Neuronal stem cell (in vitro differentiated cells): ENCODE measurements around the gene ARL2BP.

Experiments used
- DNase-seq: peaks from one replicate; pipeline ENCODE4 v3.0.0-alpha.2; 2013; ENCODE audit warnings: low spot score
- H2AFZ ChIP-seq: one replicate; pipeline ENCODE4 v1.6.1; 2013; ENCODE audit warnings: mild to moderate bottlenecking, low read length, inconsistent platforms
- H2AK5ac ChIP-seq: 2 replicates; pipeline ENCODE4 v1.6.1; 2013; ENCODE audit warnings: low read depth, mild to moderate bottlenecking, inconsistent platforms, low read length, moderate library complexity, mixed read lengths
- H2BK120ac ChIP-seq: 2 replicates; pipeline ENCODE4 v1.6.1; 2013; ENCODE audit warnings: low read depth, mild to moderate bottlenecking, inconsistent platforms, low read length, moderate library complexity, mixed read lengths
- H2BK12ac ChIP-seq: one replicate; pipeline ENCODE4 v1.6.1; 2013; ENCODE audit warnings: low read length, inconsistent platforms
- H2BK15ac ChIP-seq: 2 replicates; pipeline ENCODE4 v1.6.1; 2013; ENCODE audit warnings: mild to moderate bottlenecking, low read length, inconsistent platforms, mixed read lengths
- H2BK5ac ChIP-seq: one replicate; pipeline ENCODE4 v1.6.1; 2013; ENCODE audit warnings: inconsistent platforms, mild to moderate bottlenecking, low read length, moderate library complexity
- H3K14ac ChIP-seq: one replicate; pipeline ENCODE4 v1.6.1; 2013; ENCODE audit warnings: low read length, inconsistent platforms
- H3K18ac ChIP-seq: 2 replicates; pipeline ENCODE4 v1.6.1; 2013; ENCODE audit warnings: low read length, inconsistent platforms
- H3K23ac ChIP-seq: 2 replicates; pipeline ENCODE4 v1.6.1; 2013; ENCODE audit warnings: low read depth, mild to moderate bottlenecking, mixed read lengths, low read length, inconsistent platforms; ENCODE audit not compliant: poor library complexity
- H3K27ac ChIP-seq: replicated peaks from 3 replicates; pipeline ENCODE4 v1.5.1; 2013; ENCODE audit warnings: low read length, inconsistent platforms
- H3K27me3 ChIP-seq, 3 experiments: 2 replicates each; pipeline ENCODE4 v1.6.1; 2013; ENCODE audit warnings: low read length in 3 of 3, mild to moderate bottlenecking in 2 of 3, inconsistent platforms in 1 of 3, low read depth in 1 of 3, mixed read lengths in 1 of 3, moderate library complexity in 1 of 3; ENCODE audit not compliant: control insufficient read depth in 3 of 3, insufficient read depth in 3 of 3
- H3K36me3 ChIP-seq, 2 donors: replicated peaks in 1 of 2; 2 replicates each; pipeline ENCODE4 v1.6.1; 2013; ENCODE audit warnings: low read length in 2 of 2; ENCODE audit not compliant: control insufficient read depth in 2 of 2, insufficient read depth in 2 of 2
- H3K4ac ChIP-seq: 2 replicates; pipeline ENCODE4 v1.6.1; 2013; ENCODE audit warnings: inconsistent platforms, mild to moderate bottlenecking, low read length, moderate library complexity
- H3K4me1 ChIP-seq, 2 donors: 1 replicate in 1 of 2; 2 replicates in 1 of 2; pipeline ENCODE4 v1.6.1; 2013; ENCODE audit warnings: low read length in 2 of 2, low read depth in 1 of 2; ENCODE audit not compliant: control insufficient read depth in 2 of 2, insufficient read depth in 1 of 2
- H3K4me2 ChIP-seq: one replicate; pipeline ENCODE4 v1.6.1; 2013; ENCODE audit warnings: mild to moderate bottlenecking, low read length, inconsistent platforms; ENCODE audit not compliant: insufficient read depth, poor library complexity, severe bottlenecking
- H3K4me3 ChIP-seq, 2 donors: 2 replicates each; pipeline ENCODE4 v1.5.1; 2013; ENCODE audit warnings: low read length in 2 of 2, mild to moderate bottlenecking in 2 of 2, inconsistent platforms in 1 of 2, moderate library complexity in 1 of 2
- H3K79me1 ChIP-seq: one replicate; pipeline ENCODE4 v1.6.1; 2013; ENCODE audit warnings: low read depth, mild to moderate bottlenecking, inconsistent platforms, low read length, moderate library complexity
- H3K9ac ChIP-seq: one replicate; pipeline ENCODE4 v1.6.1; 2013; ENCODE audit warnings: mild to moderate bottlenecking, low read depth, low read length, inconsistent platforms; ENCODE audit not compliant: poor library complexity
- H3K9me3 ChIP-seq, 2 donors: replicated peaks in 1 of 2; 2 replicates each; pipeline versions ENCODE3 to v1.6.1; 2013; ENCODE audit warnings: low read length in 2 of 2, mild to moderate bottlenecking in 2 of 2, inconsistent platforms in 1 of 2, low read depth in 1 of 2, mixed read lengths in 1 of 2, moderate library complexity in 1 of 2; ENCODE audit not compliant: control insufficient read depth in 2 of 2, insufficient read depth in 1 of 2
- H4K8ac ChIP-seq: one replicate; pipeline ENCODE4 v1.6.1; 2013; ENCODE audit warnings: low read depth, mild to moderate bottlenecking, inconsistent platforms, low read length, moderate library complexity
- H4K91ac ChIP-seq: one replicate; pipeline ENCODE4 v1.6.1; 2013; ENCODE audit warnings: low read length, low read depth, mild to moderate bottlenecking, inconsistent platforms; ENCODE audit not compliant: poor library complexity
- WGBS, 2 donors: extraction: QIAGEN DNeasy Blood & Tissue Kit; methylation state at CpG; one replicate each; pipeline ENCODE4 v1.1.7; 2013; ENCODE audit warnings: missing lambda C conversion rate in 2 of 2, mixed read lengths in 1 of 2; ENCODE audit not compliant: insufficient read length in 2 of 2, insufficient replicate concordance in 1 of 2; ENCODE audit errors: extremely low coverage in 2 of 2; 5-methylcytosine and 5-hydroxymethylcytosine counted together

The ARL2BP gene

DNA sequence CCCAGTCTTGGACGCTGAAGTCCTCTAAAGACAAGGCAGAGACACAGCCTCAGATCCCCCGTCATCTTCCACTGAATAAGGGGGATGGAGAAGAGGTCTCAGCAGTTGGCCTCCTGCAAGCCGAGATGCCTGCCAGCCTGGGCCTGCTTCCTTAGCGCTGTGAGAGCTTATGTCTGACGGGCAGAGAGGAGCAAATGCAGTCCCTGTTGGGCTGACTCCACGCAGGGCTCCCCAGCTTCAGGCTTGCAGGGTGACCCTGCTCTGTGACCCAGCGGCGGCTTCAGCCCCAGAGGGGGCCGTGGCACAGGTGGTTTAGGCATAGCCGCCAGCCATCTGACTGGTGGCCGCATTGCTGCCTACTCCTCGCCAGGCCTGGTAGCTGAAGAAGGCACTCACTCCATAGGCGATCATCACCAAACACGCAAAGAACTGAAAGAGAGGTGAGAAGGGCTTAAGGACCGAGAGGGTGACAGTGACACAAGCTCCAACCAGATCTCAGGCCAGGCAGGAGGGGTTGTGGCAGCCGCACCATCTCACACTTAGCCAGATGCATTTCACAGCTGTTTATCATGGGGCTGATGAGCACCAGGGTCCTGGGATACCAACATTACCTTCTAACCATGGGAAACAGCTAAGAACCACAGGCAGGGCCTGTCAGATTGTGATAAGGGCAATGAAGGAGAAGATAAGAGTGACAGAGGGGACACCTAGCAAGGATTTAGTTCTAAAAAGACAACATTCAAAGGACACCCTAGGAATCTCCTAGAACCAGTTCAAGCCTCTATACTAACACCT, 11.7 kb downstream of the ARL2BP start:
- Histone ChIP-seq H3K27me3 (peaks cover 0 to 2% (median 0%) of the 10 kb centered on the region in 3 experiments), H3K14ac (peak overlapping the region; percentile 14), H3K9me3 (peaks cover 5 to 8% of the 10 kb centered on the region in 2 donors), H2AK5ac (peak overlapping the region; percentile 56), H3K4me2 (no peak overlapping the region), H3K18ac (peak overlapping the region; percentile 67), H3K4ac (no peak overlapping the region), H2BK120ac (no peak overlapping the region), H2BK12ac (peak overlapping the region; percentile 35), H4K8ac (peak overlapping the region; percentile 17), H2BK15ac (peak overlapping the region; percentile 84), H2BK5ac (no peak overlapping the region), H2AFZ (no peak overlapping the region), H3K4me1 (peaks cover 6 to 13% of the 10 kb centered on the region in 2 donors), H4K91ac (no peak overlapping the region), H3K23ac (peak overlapping the region; percentile 34), H3K36me3 (peaks cover 9 to 38% of the 10 kb centered on the region in 2 donors), H3K9ac (peak overlapping the region; percentile 40), H3K4me3 (no peak overlapping the region), H3K27ac (no peak overlapping the region), H3K79me1 (no peaks in the 10 kb centered on the region)
- no CpG with 5 or more reads among the region's 16 CpGs for WGBS, 2 donors
- DNase-seq, result no peak

DNA sequence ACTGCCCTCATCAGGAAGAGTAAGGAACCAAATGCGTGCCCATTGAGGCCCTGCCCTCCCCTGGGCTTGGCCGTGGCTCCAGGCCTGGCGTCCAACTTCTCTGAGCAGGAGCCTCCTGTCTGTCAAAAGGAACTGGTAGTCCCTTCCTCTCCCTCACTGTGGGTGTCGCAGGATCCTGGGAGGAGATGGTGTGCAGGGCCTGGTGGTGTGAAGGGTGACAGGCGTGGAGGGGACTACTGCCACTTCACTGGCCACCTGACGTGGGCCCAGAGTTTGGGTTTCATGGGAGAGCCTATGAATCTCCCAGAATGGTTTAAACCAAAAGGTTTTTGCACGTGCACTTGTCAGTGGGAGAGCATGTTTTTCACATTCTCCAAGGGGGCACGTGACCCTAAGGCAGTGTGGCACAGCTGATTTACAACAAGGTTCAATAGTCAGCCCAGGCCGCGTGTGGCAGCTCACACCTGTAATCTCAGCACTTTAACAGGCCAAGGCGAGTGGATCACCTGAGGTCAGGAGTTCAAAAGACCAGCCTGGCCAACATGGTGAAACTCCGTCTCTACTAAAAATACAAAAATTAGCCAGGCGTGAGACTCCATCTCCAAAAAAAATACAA, 12.5 kb downstream of the ARL2BP start:
- peaks cover 2 to 30% of the 10 kb centered on the region in 2 donors for H3K36me3 ChIP-seq
- no peak overlapping the region for H3K4me2 ChIP-seq
- H3K18ac ChIP-seq, result no peak overlapping the region
- peak overlapping the region; percentile 18 for H2BK15ac ChIP-seq
- H3K79me1 ChIP-seq, result no peaks in the 10 kb centered on the region
- no peak overlapping the region for H3K14ac ChIP-seq
- H3K9ac ChIP-seq, result peak overlapping the region; percentile 55
- peaks cover 0 to 2% (median 0%) of the 10 kb centered on the region in 3 experiments for H3K27me3 ChIP-seq
- H4K91ac ChIP-seq, result no peak overlapping the region
- no peak overlapping the region for H2BK120ac ChIP-seq
- H3K4ac ChIP-seq, result no peak overlapping the region
- no peak overlapping the region for H2BK5ac ChIP-seq
- H3K9me3 ChIP-seq, result peaks cover under 1 to 2% of the 10 kb centered on the region in 2 donors
- no peak overlapping the region for H4K8ac ChIP-seq
- peaks cover 6 to 13% of the 10 kb centered on the region in 2 donors for H3K4me1 ChIP-seq
- no peak for DNase-seq
- H2AFZ ChIP-seq, result no peak overlapping the region
- no CpG with 5 or more reads among the region's 13 CpGs for WGBS, 2 donors
- H3K27ac ChIP-seq, result no peak overlapping the region
- H3K23ac ChIP-seq, result no peak overlapping the region
- H3K4me3 ChIP-seq, result no peak overlapping the region
- peak overlapping the region; percentile 7 for H2BK12ac ChIP-seq
- no peak overlapping the region for H2AK5ac ChIP-seq

DNA sequence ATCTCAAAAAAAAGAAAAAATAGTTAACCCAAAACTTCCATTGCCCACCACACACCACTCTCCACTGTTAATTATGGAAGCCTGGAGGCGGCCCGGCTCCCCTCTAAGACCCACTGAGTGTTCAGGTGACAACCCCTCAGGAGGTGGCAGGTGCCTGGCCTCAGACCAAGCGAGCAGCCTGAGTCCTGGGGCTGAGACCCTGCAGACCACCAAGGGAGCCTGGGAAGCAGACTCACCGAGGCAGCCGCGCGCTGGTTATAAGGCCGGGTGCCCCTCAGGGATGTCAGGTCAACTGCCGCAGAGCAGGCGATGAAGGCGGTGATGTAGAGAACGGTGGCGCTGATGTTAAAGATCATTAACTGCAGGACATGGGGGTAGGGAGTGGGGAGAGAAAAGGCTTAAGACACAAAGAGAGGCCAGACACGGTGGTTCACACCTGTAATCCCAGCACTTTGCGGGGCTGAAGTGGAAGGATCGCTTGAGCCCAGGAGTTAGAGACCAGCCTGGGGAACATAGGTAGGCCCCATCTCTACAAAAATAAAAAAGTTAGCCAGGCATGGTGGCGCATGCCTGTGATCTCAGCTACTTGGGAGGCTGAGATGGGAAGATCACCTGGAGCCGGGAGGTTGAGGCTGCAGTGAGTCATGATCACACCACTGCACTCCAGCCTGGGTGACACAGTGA, 13.3 kb downstream of the ARL2BP start:
- H4K8ac ChIP-seq, result no peak overlapping the region
- H2BK15ac ChIP-seq, result peak overlapping the region; percentile 95
- H2BK5ac ChIP-seq, result peak overlapping the region; percentile 90
- H3K9me3 ChIP-seq, result no peaks in the 10 kb centered on the region
- H3K27ac ChIP-seq, result no peak overlapping the region
- no peaks in the 10 kb centered on the region for H3K79me1 ChIP-seq
- H3K4ac ChIP-seq, result no peak overlapping the region
- H3K27me3 ChIP-seq, result peaks cover 0 to 2% (median 0%) of the 10 kb centered on the region in 3 experiments
- no peak overlapping the region for H3K4me2 ChIP-seq
- peak overlapping the region; percentile 95 for H2AK5ac ChIP-seq
- peaks cover 6 to 13% of the 10 kb centered on the region in 2 donors for H3K4me1 ChIP-seq
- peak overlapping the region; percentile 74 for H3K23ac ChIP-seq
- H4K91ac ChIP-seq, result no peak overlapping the region
- H3K36me3 ChIP-seq, result peaks cover 0 to 22% of the 10 kb centered on the region in 2 donors
- no peak for DNase-seq
- H3K18ac ChIP-seq, result peak overlapping the region; percentile 80
- H3K14ac ChIP-seq, result no peak overlapping the region
- WGBS, 2 donors, result no CpG with 5 or more reads among the region's 18 CpGs
- H3K9ac ChIP-seq, result no peak overlapping the region
- H3K4me3 ChIP-seq, result no peak overlapping the region
- H2BK12ac ChIP-seq, result peak overlapping the region; percentile 78
- H2AFZ ChIP-seq, result no peak overlapping the region
- H2BK120ac ChIP-seq, result no peak overlapping the region
